Left ventricle myocardium inferior (tissue), 1 donor: ENCODE results near the gene SLC8B1. TPM values are rescaled to one million over a fixed set of nuclear protein-coding genes. Genes with fewer than 3 reads are reported as not detected.

Experiments used
- DNase-seq: peaks from one replicate; pipeline ENCODE4 v3.0.0-alpha.2; 2020
- H3K27ac ChIP-seq: fragments of 200-600 bp; replicated peaks from 2 replicates; pipeline ENCODE4 v1.8.0; 2021
- H3K27me3 ChIP-seq: fragments of 200-600 bp; 2 replicates; pipeline ENCODE4 v1.8.0; 2021; ENCODE audit warnings: low read depth
- H3K36me3 ChIP-seq: fragments of 200-600 bp; 2 replicates; pipeline ENCODE4 v1.8.0; 2021
- H3K4me1 ChIP-seq: fragments of 200-600 bp; 2 replicates; pipeline ENCODE4 v1.8.0; 2021
- H3K4me3 ChIP-seq: fragments of 200-600 bp; 2 replicates; pipeline ENCODE4 v1.8.0; 2021; ENCODE audit warnings: mild to moderate bottlenecking, moderate library complexity
- H3K9me3 ChIP-seq: fragments of 200-600 bp; replicated peaks from 2 replicates; pipeline ENCODE4 v1.8.0; 2021
- CTCF ChIP-seq: fragments of 200-600 bp; IDR thresholded peaks from 2 replicates; pipeline ENCODE4 v1.8.0; 2021; ENCODE audit warnings: antibody characterized with exemption, mild to moderate bottlenecking, borderline replicate concordance
- intact Hi-C: fragments of 100-400 bp; cut with micrococcal nuclease; formaldehyde crosslinking; loops from one replicate; pipeline ENCODE4 v1.11.0; 2022
- total RNA-seq: library from RNA; stranded (reverse); fragmentation: NEBNext Ultra II Directional; extraction: Animal tissue kit (Norgen Biotek cat#: 25700); gene quantifications from one replicate; pipeline ENCODE4 v1.2.1, GENCODE V29; 2021
- donor health status: DM: no; HTN: yes; CAD: no; lungs with severe emphysema.

SLC8B1 gene
- total RNA-seq, 1 donor from 2014 or later: 9.2 TPM

GRCh38 chr12:113351089-113351488, 16.2 kb upstream of the SLC8B1 start:
- DNase-seq: no peak
- Histone ChIP-seq H3K4me3 (no peak overlapping the region), H3K9me3 (no peaks in the 10 kb centered on the region), H3K4me1 (no peaks in the 10 kb centered on the region), H3K27ac (no peak overlapping the region), H3K36me3 (no peaks in the 10 kb centered on the region), H3K27me3 (peaks cover 4% of the 10 kb centered on the region)
- intact Hi-C loops: no loop called here
- no peak for TF ChIP-seq CTCF

- Histone ChIP-seq H3K9me3 (no peaks in the 10 kb centered on the region), H3K4me1 (no peaks in the 10 kb centered on the region), H3K27ac (no peak overlapping the region), H3K27me3 (peaks cover 4% of the 10 kb centered on the region), H3K36me3 (no peaks in the 10 kb centered on the region), H3K4me3 (no peak overlapping the region)
- intact Hi-C loops: no loop called here
- TF ChIP-seq CTCF: no peak
- no peak for DNase-seq
Observed at GRCh38 chr12:113348849-113349536, 14.1 kb upstream of the SLC8B1 start.

- no peak for TF ChIP-seq CTCF
- peaks cover 4% of the 10 kb centered on the region for H3K27me3 ChIP-seq
- no peak for DNase-seq
- no peaks in the 10 kb centered on the region for H3K9me3 ChIP-seq
- H3K27ac ChIP-seq: no peak overlapping the region
- H3K4me1 ChIP-seq: no peaks in the 10 kb centered on the region
- H3K4me3 ChIP-seq: no peak overlapping the region
- H3K36me3 ChIP-seq: no peaks in the 10 kb centered on the region
- intact Hi-C loops: no loop called here
Observed at GRCh38 chr12:113347892-113348291, 13.0 kb upstream of the SLC8B1 start.

GRCh38 chr12:113347107-113347506, 12.2 kb upstream of the SLC8B1 start:
- DNase-seq: no peak
- no peak overlapping the region for H3K27ac ChIP-seq
- no peaks in the 10 kb centered on the region for H3K36me3 ChIP-seq
- no peaks in the 10 kb centered on the region for H3K9me3 ChIP-seq
- no peaks in the 10 kb centered on the region for H3K4me1 ChIP-seq
- H3K4me3 ChIP-seq: no peak overlapping the region
- no peak for TF ChIP-seq CTCF
- intact Hi-C loops: no loop called here
- H3K27me3 ChIP-seq: peaks cover 4% of the 10 kb centered on the region

- intact Hi-C loops: no loop called here
- H3K27me3 ChIP-seq: peaks cover 4% of the 10 kb centered on the region
- H3K27ac ChIP-seq: no peak overlapping the region
- H3K36me3 ChIP-seq: no peaks in the 10 kb centered on the region
- H3K4me3 ChIP-seq: no peak overlapping the region
- TF ChIP-seq CTCF: no peak
- no peaks in the 10 kb centered on the region for H3K9me3 ChIP-seq
- no peak for DNase-seq
- H3K4me1 ChIP-seq: no peaks in the 10 kb centered on the region
Observed at GRCh38 chr12:113346353-113346752, 11.4 kb upstream of the SLC8B1 start.

- H3K4me1 ChIP-seq: no peaks in the 10 kb centered on the region
- H3K27ac ChIP-seq: no peak overlapping the region
- no peak for TF ChIP-seq CTCF
- peaks cover 4% of the 10 kb centered on the region for H3K27me3 ChIP-seq
- H3K36me3 ChIP-seq: no peaks in the 10 kb centered on the region
- DNase-seq: no peak
- no peak overlapping the region for H3K4me3 ChIP-seq
- intact Hi-C loops: no loop called here
- no peaks in the 10 kb centered on the region for H3K9me3 ChIP-seq
Observed at GRCh38 chr12:113345318-113345717, 10.4 kb upstream of the SLC8B1 start.
